Measurements from ENCODE around the gene NUP188.

The NUP188 gene

DNA sequence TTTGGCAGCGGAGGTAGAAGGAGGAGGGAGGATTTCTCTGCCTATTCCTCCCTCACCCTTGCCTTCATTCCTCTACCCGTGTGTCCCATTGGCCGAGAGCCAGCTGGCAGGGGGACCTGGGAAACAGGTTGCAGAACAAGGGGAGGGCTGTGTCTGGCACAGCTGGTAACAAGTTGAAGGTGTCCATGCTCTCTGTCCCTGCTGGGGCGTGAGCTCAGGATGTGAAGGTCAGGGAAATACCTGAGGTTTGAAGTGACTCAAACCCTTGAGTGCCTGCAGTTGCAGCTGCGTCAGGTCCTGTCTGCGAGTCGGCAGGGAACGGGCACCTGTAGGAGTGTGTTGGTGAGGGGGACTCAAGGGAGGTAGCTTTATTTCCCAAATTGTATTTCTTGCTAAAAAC lies 105.1 kb downstream of the NUP188 start:
- no peaks in the 10 kb centered on the region for H3K9me3 ChIP-seq (ENCODE audit: control insufficient read depth in 2 of 2, low read length in 2 of 2)
- no peak overlapping the region for H3K9ac ChIP-seq (ENCODE audit: low read length in 2 of 2)
- no peaks in the 10 kb centered on the region for H3K4me1 ChIP-seq (ENCODE audit: control insufficient read depth, insufficient read depth, low read length)
- H3K4me3 ChIP-seq (ENCODE audit: low read length in 2 of 2), result no peak overlapping the region
- peaks cover 24 to 31% of the 10 kb centered on the region in 2 donors for H3K36me3 ChIP-seq (ENCODE audit: control insufficient read depth in 2 of 2, insufficient read depth in 2 of 2, low read length in 2 of 2)
- no peaks in the 10 kb centered on the region for H3K27me3 ChIP-seq (ENCODE audit: control insufficient read depth in 1 of 2, insufficient read depth in 2 of 2, low read length in 2 of 2)
- no peak overlapping the region for H3K27ac ChIP-seq (ENCODE audit: low read length)

DNA sequence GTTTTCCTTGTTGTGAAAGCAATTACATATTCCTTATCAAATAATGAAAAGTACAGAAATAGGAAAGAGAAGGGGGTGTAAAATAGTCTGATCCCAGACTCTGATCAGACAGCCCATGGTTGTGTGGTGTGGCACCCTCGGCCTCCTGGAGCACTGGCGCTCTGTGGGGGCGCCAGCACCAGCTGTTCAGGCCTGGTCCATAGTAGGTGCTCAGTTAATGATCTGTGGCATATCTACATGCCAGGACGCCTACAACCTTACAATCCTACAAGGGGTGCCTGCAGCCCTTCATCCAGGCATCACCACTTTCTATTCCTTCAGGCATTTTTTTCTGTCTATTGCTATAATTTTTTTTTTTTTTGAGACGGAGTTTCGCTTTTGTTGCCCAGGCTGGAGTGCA lies 105.5 kb downstream of the NUP188 start:
- H3K4me3 ChIP-seq (ENCODE audit: low read length in 2 of 2), result no peak overlapping the region
- no peaks in the 10 kb centered on the region for H3K9me3 ChIP-seq (ENCODE audit: control insufficient read depth in 2 of 2, low read length in 2 of 2)
- peaks cover 21 to 30% of the 10 kb centered on the region in 2 donors for H3K36me3 ChIP-seq (ENCODE audit: control insufficient read depth in 2 of 2, insufficient read depth in 2 of 2, low read length in 2 of 2)
- H3K9ac ChIP-seq (ENCODE audit: low read length in 2 of 2), result no peak overlapping the region
- H3K27me3 ChIP-seq (ENCODE audit: control insufficient read depth in 1 of 2, insufficient read depth in 2 of 2, low read length in 2 of 2), result no peaks in the 10 kb centered on the region
- no peak overlapping the region for H3K27ac ChIP-seq (ENCODE audit: low read length)
- H3K4me1 ChIP-seq (ENCODE audit: control insufficient read depth, insufficient read depth, low read length), result no peaks in the 10 kb centered on the region

DNA sequence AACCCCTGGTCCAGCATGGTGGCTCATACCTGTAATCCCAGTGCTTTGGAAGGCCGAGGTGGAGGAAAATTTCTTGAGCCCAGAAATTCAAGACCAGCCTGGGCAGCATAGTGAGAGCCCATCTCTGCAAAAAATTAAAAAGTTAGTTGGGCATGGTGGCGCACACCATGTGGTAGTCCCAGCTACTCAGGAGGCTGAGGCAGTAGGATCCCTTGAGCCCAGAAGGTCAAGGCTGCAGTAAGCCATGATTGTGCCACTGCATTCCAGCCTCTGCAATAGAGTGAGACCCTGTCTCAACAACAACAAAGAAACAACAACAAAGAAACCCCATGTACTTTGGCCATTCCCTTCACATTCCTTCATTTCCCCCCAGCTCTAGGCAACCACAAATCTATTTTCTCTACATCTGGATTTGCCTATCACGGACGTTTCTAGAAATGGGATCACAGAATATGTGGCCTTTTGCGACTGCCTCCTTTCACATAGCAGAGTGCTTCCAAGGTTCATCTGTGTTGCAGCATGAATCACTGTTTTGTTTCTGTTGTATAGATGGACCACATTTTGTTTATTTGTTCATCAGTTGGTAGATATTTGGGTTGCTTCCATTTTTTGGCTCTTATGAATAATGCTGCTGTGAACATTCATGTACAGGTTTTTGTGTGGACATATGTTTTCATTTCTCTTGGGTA lies 106.8 kb downstream of the NUP188 start:
- H3K27me3 ChIP-seq (ENCODE audit: control insufficient read depth in 1 of 2, insufficient read depth in 2 of 2, low read length in 2 of 2), result no peaks in the 10 kb centered on the region
- peaks cover 17 to 25% of the 10 kb centered on the region in 2 donors for H3K36me3 ChIP-seq (ENCODE audit: control insufficient read depth in 2 of 2, insufficient read depth in 2 of 2, low read length in 2 of 2)
- H3K4me1 ChIP-seq (ENCODE audit: control insufficient read depth, insufficient read depth, low read length), result no peaks in the 10 kb centered on the region
- H3K9ac ChIP-seq (ENCODE audit: low read length in 2 of 2), result no peak overlapping the region
- no peak overlapping the region for H3K4me3 ChIP-seq (ENCODE audit: low read length in 2 of 2)
- no peak overlapping the region for H3K27ac ChIP-seq (ENCODE audit: low read length)
- no peaks in the 10 kb centered on the region for H3K9me3 ChIP-seq (ENCODE audit: control insufficient read depth in 2 of 2, low read length in 2 of 2)

Measured in stomach smooth muscle (tissue), 2 donors.